ENCODE data around the gene FAM185A.
"Not testable (repeated sequence)": the region's sequence is repeated elsewhere in the genome, so short reads cannot be mapped to it uniquely, and the experiment has no call there.

FAM185A gene

GRCh38 chr7:102833343-102833742, 84.5 kb downstream of the FAM185A start:
- DNase-seq: no peak

- no peak for DNase-seq
Observed at GRCh38 chr7:102834466-102834865, 85.7 kb downstream of the FAM185A start.

DNA sequence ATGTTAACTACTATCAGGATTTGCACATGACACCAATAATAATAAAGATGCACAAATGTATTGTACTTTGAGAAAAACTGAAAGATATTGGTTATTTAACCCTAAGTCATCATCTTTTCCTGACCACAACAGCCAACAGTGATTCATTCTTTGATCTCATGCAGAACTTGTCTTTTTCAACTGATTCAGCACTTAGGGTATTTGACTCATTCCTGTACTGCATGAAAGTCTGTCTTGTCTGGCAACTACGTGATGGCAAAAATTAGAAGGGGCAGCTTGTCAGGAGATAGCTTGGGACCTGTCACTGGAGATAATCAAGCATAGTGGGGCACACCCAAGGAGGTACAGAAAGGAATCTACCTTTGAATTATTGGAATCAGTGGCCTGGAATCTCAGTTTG, 86.2 kb downstream of the FAM185A start:
- DNase-seq: no peak

GRCh38 chr7:102836191-102836919, 87.6 kb downstream of the FAM185A start:
- DNase-seq: no peak

DNA sequence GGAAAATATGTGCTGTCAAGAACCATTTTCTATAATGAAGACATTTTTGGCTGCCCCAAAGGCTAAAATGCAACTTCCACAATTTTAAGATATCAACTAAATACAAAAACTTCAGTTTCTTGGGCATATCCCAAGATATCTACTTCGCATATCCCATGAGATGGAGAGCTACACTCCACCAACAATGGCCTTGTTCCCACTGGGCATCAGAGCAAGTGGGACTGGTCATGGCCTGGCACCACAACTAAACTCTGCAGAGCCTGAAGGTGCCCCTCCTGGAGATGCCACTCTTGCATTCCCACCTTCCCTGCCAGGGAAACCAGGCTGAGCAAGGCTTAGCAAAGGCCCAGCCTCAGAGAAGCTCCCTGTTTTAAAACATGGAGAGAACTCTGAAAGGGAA, 88.2 kb downstream of the FAM185A start:
- DNase-seq: no peak

DNA sequence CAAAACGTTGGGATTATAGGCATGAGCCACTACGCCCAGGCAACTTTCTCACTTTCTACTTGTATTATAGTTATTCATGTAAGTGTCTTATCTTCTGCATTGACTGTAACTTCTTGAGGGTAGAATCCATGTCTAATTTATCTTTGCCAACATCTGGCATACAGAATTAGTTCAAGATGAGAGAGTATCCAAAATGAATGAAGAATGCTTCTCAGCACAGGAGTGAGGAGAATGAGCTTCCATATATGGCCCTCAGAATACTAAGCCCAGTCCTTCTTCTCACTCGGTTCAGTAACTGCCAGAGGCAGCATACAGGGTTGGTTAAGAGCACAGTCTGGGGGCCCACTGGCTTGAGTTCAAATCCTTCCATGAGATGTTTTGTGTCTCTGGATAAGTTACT, 89.0 kb downstream of the FAM185A start:
- no peak for DNase-seq

- DNase-seq: not testable (repeated sequence)
Observed at GRCh38 chr7:102838572-102839101, 89.8 kb downstream of the FAM185A start.

- no peak for DNase-seq
Observed at GRCh38 chr7:102840404-102840803, 91.6 kb downstream of the FAM185A start.

DNA sequence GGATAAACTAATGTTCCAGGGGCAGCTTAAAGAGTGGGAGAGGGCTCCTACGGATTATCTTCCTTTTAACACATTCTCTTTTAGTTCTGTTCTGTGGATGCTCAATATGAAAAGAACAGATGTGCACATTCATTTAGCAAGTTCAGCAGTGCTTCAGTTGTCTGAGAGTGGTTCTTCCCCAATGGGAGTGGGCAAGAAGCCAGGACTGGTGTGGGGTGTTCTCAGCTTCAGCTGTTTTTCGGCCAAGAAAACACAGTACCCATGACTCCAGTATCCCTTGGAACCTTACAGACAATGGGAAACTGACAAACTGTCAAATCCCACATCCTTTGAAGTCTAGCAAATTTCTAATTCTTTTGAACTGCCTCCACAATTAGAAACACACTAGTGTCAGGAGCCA, 92.5 kb downstream of the FAM185A start:
- no peak for DNase-seq

- no peak for DNase-seq
Observed at GRCh38 chr7:102842284-102842683, 93.5 kb downstream of the FAM185A start.

GRCh38 chr7:102843850-102844249, 95.1 kb downstream of the FAM185A start:
- no peak for DNase-seq

- DNase-seq: no peak
Observed at GRCh38 chr7:102845346-102845745, 96.5 kb downstream of the FAM185A start.

- DNase-seq: no peak
Observed at GRCh38 chr7:102849079-102849478, 100.3 kb downstream of the FAM185A start.

- DNase-seq: no peak
Observed at GRCh38 chr7:102849538-102849937, 100.7 kb downstream of the FAM185A start.

GRCh38 chr7:102856036-102856435, 107.2 kb downstream of the FAM185A start:
- no peak for DNase-seq
